ENCODE data around the gene KCNE2.
"Not testable (repeated sequence)": the region's sequence is repeated elsewhere in the genome, so short reads cannot be mapped to it uniquely, and the experiment has no call there.

KCNE2 gene

GRCh38 chr21:34354836-34355235, 9.0 kb upstream of the KCNE2 start:
- no peak for DNase-seq

- DNase-seq, result no peak
Measured at GRCh38 chr21:34355570-34355969, 8.2 kb upstream of the KCNE2 start.

GRCh38 chr21:34357889-34358288, 5.9 kb upstream of the KCNE2 start:
- DNase-seq, result no peak

- no peak for DNase-seq
Measured at GRCh38 chr21:34358866-34359265, 4.9 kb upstream of the KCNE2 start.

- no peak for DNase-seq
Measured at GRCh38 chr21:34360488-34361241, 3.1 kb upstream of the KCNE2 start.

- DNase-seq, result no peak
Measured at GRCh38 chr21:34362136-34362444, 1.7 kb upstream of the KCNE2 start.

- DNase-seq, result no peak
Measured at GRCh38 chr21:34362670-34363069, 1.1 kb upstream of the KCNE2 start.

- DNase-seq, result no peak
Measured at GRCh38 chr21:34364921-34365320, 1.1 kb downstream of the KCNE2 start.

GRCh38 chr21:34365809-34366208, 2.0 kb downstream of the KCNE2 start:
- no peak for DNase-seq

- peak; percentile 35 for DNase-seq
Measured at GRCh38 chr21:34367320-34367935, 3.6 kb downstream of the KCNE2 start.

- no peak for DNase-seq
Measured at GRCh38 chr21:34369741-34370140, 5.9 kb downstream of the KCNE2 start.

- DNase-seq, result no peak
Measured at GRCh38 chr21:34372321-34372720, 8.5 kb downstream of the KCNE2 start.

GRCh38 chr21:34374462-34374861, 10.7 kb downstream of the KCNE2 start:
- DNase-seq, result not testable (repeated sequence)

- DNase-seq, result not testable (repeated sequence)
Measured at GRCh38 chr21:34374940-34375618, 11.3 kb downstream of the KCNE2 start, which contains the start of gene SMIM11. SMIM11 (plus strand) TSS chr21:34375507; CDS start chr21:34379505, 3,998 bp downstream.

- not testable (repeated sequence) for DNase-seq
Measured at GRCh38 chr21:34375619-34375972, 11.8 kb downstream of the KCNE2 start.

- not testable (repeated sequence) for DNase-seq
Measured at GRCh38 chr21:34383138-34383537, 19.3 kb downstream of the KCNE2 start.

- not testable (repeated sequence) for DNase-seq
Measured at GRCh38 chr21:34383724-34384415, 20.1 kb downstream of the KCNE2 start.

- DNase-seq, result not testable (repeated sequence)
Measured at GRCh38 chr21:34400522-34400921, 36.7 kb downstream of the KCNE2 start.

- DNase-seq, result not testable (repeated sequence)
Measured at GRCh38 chr21:34404742-34405141, 40.9 kb downstream of the KCNE2 start.

GRCh38 chr21:34405686-34406085, 41.9 kb downstream of the KCNE2 start:
- not testable (repeated sequence) for DNase-seq

GRCh38 chr21:34406102-34406501, 42.3 kb downstream of the KCNE2 start:
- DNase-seq, result not testable (repeated sequence)

GRCh38 chr21:34406676-34407075, 42.9 kb downstream of the KCNE2 start:
- not testable (repeated sequence) for DNase-seq

GRCh38 chr21:34407294-34407693, 43.5 kb downstream of the KCNE2 start:
- DNase-seq, result not testable (repeated sequence)

Data from NCI-H2171 (cell line).